GM12878 (cell line): Measurements from ENCODE around the gene DRC1. TPM values are rescaled to one million over a fixed set of nuclear protein-coding genes. Genes with fewer than 3 reads are reported as not detected.

Experiments
- HSF1 ChIP-seq: fragments of 150-350 bp; IDR thresholded peaks from 2 replicates; pipeline ENCODE4 v1.6.1; 2014; ENCODE audit warnings: mild to moderate bottlenecking, low read depth, low read length
- MTA2 ChIP-seq: fragments of 450-650 bp; IDR thresholded peaks from 2 replicates; pipeline ENCODE4 v1.6.1; 2016; ENCODE audit warnings: low read depth, mild to moderate bottlenecking, moderate library complexity
- PAX5 ChIP-seq: IDR thresholded peaks from 2 replicates; pipeline ENCODE4 v1.6.1; 2011; ENCODE audit warnings: low read depth, low read length, borderline replicate concordance
- polyA plus RNA-seq, 11 experiments: library from polyadenylated mRNA; depleted of rRNA in 4 of 11; unstranded in 6 of 11; stranded (reverse) in 5 of 11; fragments of >200 nt; fragmentation: Nextera tagmentation in 4 of 11; fragmentation: Illumina TruSeq in 1 of 11; extraction: Ambion mirVana in 4 of 11; extraction: Trizol in 1 of 11; gene quantifications; 1 replicate in 1 of 11; 2 replicates in 10 of 11; pipeline versions ENCODE4 v1.2.1 to v1.2.3, GENCODE V29; 2011 to 2016; ENCODE audit warnings: inconsistent platforms in 2 of 11, missing spikeins in 2 of 11, low read depth in 1 of 11
- total RNA-seq, 4 experiments: library from RNA; depleted of rRNA in 3 of 4; stranded (reverse); fragments of >200 nt in 3 of 4; fragmentation: Illumina TruSeq in 1 of 4; extraction: Trizol in 1 of 4; gene quantifications; 2 replicates each; pipeline versions ENCODE4 v1.2.1 to v1.2.3, GENCODE V29; 2013 to 2021
- TF ChIP-seq, protein P1 (sequence below): IDR thresholded peaks from 2 replicates; pipeline ENCODE4 v1.6.1; 2012; ENCODE audit warnings: improper control_type of control experiment, low read depth, low read length; ENCODE audit not compliant: insufficient replicate concordance

The DRC1 gene
- total and polyA plus RNA-seq, 10 of the 15 experiments (the other 5 are each of a cell fraction or from before 2014, with no cell fraction given), result 0.03 TPM; not detected in 9

- TF ChIP-seq HSF1 (no peak), MTA2 (no peak), PAX5 (no peak)
- TF ChIP-seq, protein P1, sequence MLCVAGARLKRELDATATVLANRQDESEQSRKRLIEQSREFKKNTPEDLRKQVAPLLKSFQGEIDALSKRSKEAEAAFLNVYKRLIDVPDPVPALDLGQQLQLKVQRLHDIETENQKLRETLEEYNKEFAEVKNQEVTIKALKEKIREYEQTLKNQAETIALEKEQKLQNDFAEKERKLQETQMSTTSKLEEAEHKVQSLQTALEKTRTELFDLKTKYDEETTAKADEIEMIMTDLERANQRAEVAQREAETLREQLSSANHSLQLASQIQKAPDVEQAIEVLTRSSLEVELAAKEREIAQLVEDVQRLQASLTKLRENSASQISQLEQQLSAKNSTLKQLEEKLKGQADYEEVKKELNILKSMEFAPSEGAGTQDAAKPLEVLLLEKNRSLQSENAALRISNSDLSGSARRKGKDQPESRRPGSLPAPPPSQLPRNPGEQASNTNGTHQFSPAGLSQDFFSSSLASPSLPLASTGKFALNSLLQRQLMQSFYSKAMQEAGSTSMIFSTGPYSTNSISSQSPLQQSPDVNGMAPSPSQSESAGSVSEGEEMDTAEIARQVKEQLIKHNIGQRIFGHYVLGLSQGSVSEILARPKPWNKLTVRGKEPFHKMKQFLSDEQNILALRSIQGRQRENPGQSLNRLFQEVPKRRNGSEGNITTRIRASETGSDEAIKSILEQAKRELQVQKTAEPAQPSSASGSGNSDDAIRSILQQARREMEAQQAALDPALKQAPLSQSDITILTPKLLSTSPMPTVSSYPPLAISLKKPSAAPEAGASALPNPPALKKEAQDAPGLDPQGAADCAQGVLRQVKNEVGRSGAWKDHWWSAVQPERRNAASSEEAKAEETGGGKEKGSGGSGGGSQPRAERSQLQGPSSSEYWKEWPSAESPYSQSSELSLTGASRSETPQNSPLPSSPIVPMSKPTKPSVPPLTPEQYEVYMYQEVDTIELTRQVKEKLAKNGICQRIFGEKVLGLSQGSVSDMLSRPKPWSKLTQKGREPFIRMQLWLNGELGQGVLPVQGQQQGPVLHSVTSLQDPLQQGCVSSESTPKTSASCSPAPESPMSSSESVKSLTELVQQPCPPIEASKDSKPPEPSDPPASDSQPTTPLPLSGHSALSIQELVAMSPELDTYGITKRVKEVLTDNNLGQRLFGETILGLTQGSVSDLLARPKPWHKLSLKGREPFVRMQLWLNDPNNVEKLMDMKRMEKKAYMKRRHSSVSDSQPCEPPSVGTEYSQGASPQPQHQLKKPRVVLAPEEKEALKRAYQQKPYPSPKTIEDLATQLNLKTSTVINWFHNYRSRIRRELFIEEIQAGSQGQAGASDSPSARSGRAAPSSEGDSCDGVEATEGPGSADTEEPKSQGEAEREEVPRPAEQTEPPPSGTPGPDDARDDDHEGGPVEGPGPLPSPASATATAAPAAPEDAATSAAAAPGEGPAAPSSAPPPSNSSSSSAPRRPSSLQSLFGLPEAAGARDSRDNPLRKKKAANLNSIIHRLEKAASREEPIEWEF, result no peak
Observed at GRCh38 chr2:26491563-26492167, 89.9 kb downstream of the DRC1 start (continued).
